Osteoblast (primary cell): ENCODE data around the gene SEMA6B. TPM values are rescaled to one million over a fixed set of nuclear protein-coding genes. Genes with fewer than 3 reads are reported as not detected.

Experiments used
- DNase-seq: peaks from one replicate; pipeline ENCODE4 v3.0.0; 2011; ENCODE audit warnings: low spot score, mixed read lengths; ENCODE audit not compliant: insufficient read length; ENCODE audit errors: missing footprints
- H2AFZ ChIP-seq: 2 replicates; pipeline ENCODE4 v1.6.0; 2011; ENCODE audit warnings: mild to moderate bottlenecking, low read length
- H3K27ac ChIP-seq: 2 replicates; pipeline ENCODE4 v1.5.1; 2011; ENCODE audit warnings: mild to moderate bottlenecking, low read depth, low read length, moderate library complexity
- H3K27me3 ChIP-seq: 2 replicates; pipeline ENCODE4 v1.6.0; 2012; ENCODE audit warnings: mild to moderate bottlenecking, control low read depth, inconsistent platforms, low read length, moderate library complexity; ENCODE audit not compliant: insufficient read depth
- H3K36me3 ChIP-seq: 2 replicates; pipeline ENCODE4 v1.5.1; 2011; ENCODE audit warnings: mild to moderate bottlenecking, low read length, control low read depth, moderate library complexity; ENCODE audit not compliant: insufficient read depth
- H3K4me1 ChIP-seq: 2 replicates; pipeline ENCODE4 v1.5.1; 2011; ENCODE audit warnings: mild to moderate bottlenecking, low read length, control low read depth, moderate library complexity; ENCODE audit not compliant: insufficient read depth
- H3K4me2 ChIP-seq: 2 replicates; pipeline ENCODE4 v1.6.0; 2011; ENCODE audit warnings: mild to moderate bottlenecking, low read length; ENCODE audit not compliant: insufficient read depth
- H3K4me3 ChIP-seq: fragments of 200-600 bp; sonication (generic); 3 replicates; pipeline ENCODE4 v1.5.1; 2012; ENCODE audit warnings: mild to moderate bottlenecking, low read length, inconsistent platforms; ENCODE audit not compliant: insufficient read depth
- H3K79me2 ChIP-seq: 2 replicates; pipeline ENCODE4 v1.6.0; 2012; ENCODE audit warnings: mild to moderate bottlenecking, low read length, control low read depth, inconsistent platforms; ENCODE audit not compliant: insufficient read depth
- H3K9me3 ChIP-seq: 2 replicates; pipeline ENCODE4 v1.5.1; 2011; ENCODE audit warnings: low read depth, low read length, control low read depth
- H4K20me1 ChIP-seq: 2 replicates; pipeline ENCODE4 v1.6.0; 2012; ENCODE audit warnings: mild to moderate bottlenecking, low read length, control low read depth; ENCODE audit not compliant: insufficient read depth
- total RNA-seq: library from RNA; depleted of rRNA; stranded (reverse); fragments of >200 nt; gene quantifications from 2 replicates; pipeline ENCODE4 v1.2.3, GENCODE V29; 2012
- TF ChIP-seq, protein P1 (sequence below): IDR thresholded peaks from 2 replicates; pipeline ENCODE4 v1.5.1; 2011; ENCODE audit warnings: mild to moderate bottlenecking, low read depth, low read length, moderate library complexity; ENCODE audit errors: extremely low read depth

SEMA6B gene
- total RNA-seq, 1 donor = 0.36 TPM

DNA sequence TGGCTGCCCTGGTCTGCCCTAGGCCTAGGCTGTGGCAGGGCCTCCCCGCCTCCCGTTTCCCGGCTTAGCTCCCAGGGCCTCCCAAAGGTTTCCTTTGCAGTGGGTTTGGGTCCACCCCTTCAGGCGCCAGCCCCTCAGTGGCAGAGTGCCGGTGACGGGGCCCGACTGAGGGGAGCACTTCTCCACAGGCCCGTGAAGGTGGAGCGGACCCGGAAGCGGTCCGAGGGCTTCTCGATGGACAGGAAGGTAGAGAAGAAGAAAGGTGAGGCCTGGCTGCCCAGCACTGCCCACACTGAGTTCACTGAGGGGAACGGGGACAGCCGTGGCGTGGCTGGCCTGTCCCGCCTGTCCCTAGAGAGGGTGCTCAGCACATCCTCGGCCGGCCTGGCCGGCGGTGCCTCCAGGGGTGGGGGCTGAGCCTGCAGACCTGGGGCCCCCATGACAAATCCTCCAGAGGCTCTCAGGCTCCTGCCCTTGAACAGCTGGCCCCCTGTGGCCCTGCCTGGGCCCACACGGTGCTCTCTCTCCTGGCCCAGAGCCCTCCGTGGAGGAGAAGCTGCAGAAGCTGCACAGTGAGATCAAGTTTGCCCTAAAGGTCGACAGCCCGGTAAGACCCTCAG is 61.6 kb downstream of the SEMA6B start:
- H3K27ac ChIP-seq = no peak overlapping the region
- H2AFZ ChIP-seq = no peak overlapping the region
- H3K4me3 ChIP-seq = no peak overlapping the region
- H3K4me1 ChIP-seq = no peaks in the 10 kb centered on the region
- peak; percentile 67 for DNase-seq
- TF ChIP-seq, protein P1, sequence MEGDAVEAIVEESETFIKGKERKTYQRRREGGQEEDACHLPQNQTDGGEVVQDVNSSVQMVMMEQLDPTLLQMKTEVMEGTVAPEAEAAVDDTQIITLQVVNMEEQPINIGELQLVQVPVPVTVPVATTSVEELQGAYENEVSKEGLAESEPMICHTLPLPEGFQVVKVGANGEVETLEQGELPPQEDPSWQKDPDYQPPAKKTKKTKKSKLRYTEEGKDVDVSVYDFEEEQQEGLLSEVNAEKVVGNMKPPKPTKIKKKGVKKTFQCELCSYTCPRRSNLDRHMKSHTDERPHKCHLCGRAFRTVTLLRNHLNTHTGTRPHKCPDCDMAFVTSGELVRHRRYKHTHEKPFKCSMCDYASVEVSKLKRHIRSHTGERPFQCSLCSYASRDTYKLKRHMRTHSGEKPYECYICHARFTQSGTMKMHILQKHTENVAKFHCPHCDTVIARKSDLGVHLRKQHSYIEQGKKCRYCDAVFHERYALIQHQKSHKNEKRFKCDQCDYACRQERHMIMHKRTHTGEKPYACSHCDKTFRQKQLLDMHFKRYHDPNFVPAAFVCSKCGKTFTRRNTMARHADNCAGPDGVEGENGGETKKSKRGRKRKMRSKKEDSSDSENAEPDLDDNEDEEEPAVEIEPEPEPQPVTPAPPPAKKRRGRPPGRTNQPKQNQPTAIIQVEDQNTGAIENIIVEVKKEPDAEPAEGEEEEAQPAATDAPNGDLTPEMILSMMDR = no peak
- no peaks in the 10 kb centered on the region for H3K27me3 ChIP-seq
- H3K36me3 ChIP-seq = peaks cover 31% of the 10 kb centered on the region
- no peaks in the 10 kb centered on the region for H3K79me2 ChIP-seq
- H3K9me3 ChIP-seq = no peaks in the 10 kb centered on the region
- H3K4me2 ChIP-seq = no peak overlapping the region
- H4K20me1 ChIP-seq = no peaks in the 10 kb centered on the region

DNA sequence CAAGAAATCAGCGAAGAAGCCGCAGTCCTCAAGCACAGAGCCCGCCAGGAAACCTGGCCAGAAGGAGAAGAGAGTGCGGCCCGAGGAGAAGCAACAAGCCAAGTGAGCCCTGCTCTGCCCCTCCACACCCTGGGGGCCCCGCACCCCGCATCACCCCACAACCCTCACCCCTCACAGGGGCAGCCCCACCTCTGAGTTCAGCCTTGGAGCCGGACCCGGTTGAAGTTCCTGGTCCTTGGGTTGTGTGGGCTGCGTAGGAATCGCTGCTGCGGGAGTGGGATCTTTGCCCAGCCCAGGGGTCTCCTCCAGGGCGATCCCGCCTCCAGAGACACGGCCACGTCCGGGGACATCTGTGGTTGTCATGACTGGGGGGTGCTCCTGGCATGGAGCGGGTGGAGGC is 63.2 kb downstream of the SEMA6B start:
- TF ChIP-seq, protein P1 = no peak
- H2AFZ ChIP-seq = no peak overlapping the region
- DNase-seq = peak; percentile 64
- no peak overlapping the region for H3K4me2 ChIP-seq
- no peaks in the 10 kb centered on the region for H3K27me3 ChIP-seq
- no peaks in the 10 kb centered on the region for H3K4me1 ChIP-seq
- H4K20me1 ChIP-seq = peaks cover 3% of the 10 kb centered on the region
- peaks cover 42% of the 10 kb centered on the region for H3K36me3 ChIP-seq
- H3K4me3 ChIP-seq = no peak overlapping the region
- no peaks in the 10 kb centered on the region for H3K9me3 ChIP-seq
- no peaks in the 10 kb centered on the region for H3K79me2 ChIP-seq
- no peak overlapping the region for H3K27ac ChIP-seq

DNA sequence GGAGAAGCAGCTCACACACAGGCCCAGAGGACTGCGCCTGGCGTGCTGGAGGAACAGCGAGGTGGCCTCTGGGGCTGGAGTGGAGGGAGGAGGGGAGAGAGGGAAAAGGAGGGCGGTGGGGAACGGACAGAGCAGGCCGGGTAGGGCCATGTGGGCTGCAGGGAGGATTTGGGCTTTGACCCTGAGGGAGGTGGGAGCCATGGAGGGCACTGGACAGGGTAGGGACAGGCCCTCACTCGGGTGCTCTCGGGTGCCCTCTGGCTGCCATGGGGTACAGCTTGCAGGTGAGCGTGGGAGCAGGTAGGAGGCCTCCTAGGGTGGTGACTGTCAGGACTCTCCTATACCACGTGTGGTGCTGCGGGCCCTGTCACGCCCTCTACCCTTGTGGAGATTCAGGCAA is 64.0 kb downstream of the SEMA6B start:
- Histone ChIP-seq H3K36me3 (peaks cover 46% of the 10 kb centered on the region), H3K4me2 (no peak overlapping the region), H3K27ac (no peak overlapping the region), H3K79me2 (no peaks in the 10 kb centered on the region), H3K27me3 (no peaks in the 10 kb centered on the region), H2AFZ (no peak overlapping the region), H3K4me3 (no peak overlapping the region), H3K4me1 (no peaks in the 10 kb centered on the region), H3K9me3 (no peaks in the 10 kb centered on the region), H4K20me1 (peaks cover 4% of the 10 kb centered on the region)
- DNase-seq = peak; percentile 84
- TF ChIP-seq, protein P1 = no peak

DNA sequence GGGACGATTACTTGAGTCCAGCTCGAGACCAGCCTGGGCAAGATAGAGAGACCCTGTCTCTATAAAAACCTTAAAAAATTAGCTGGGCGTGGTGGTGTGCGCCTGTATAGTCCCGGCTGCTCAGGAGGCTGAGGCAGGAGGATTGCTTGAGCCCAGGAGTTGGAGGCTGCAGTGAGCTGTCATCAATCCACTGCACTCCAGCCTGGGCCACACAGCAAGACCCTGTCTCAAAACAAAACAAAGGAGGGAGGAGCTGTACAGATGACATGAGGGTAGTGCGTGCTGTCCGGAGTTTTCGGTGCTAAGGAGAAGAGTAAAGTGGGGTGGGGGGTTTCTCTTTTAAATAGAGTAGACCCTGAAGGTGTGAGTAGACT is 64.8 kb downstream of the SEMA6B start:
- TF ChIP-seq, protein P1 = no peak
- no peaks in the 10 kb centered on the region for H3K4me1 ChIP-seq
- H4K20me1 ChIP-seq = peaks cover 4% of the 10 kb centered on the region
- H2AFZ ChIP-seq = no peak overlapping the region
- H3K9me3 ChIP-seq = no peaks in the 10 kb centered on the region
- H3K36me3 ChIP-seq = peaks cover 50% of the 10 kb centered on the region
- DNase-seq = peak; percentile 26
- no peaks in the 10 kb centered on the region for H3K27me3 ChIP-seq
- no peak overlapping the region for H3K27ac ChIP-seq
- no peaks in the 10 kb centered on the region for H3K79me2 ChIP-seq
- no peak overlapping the region for H3K4me3 ChIP-seq
- no peak overlapping the region for H3K4me2 ChIP-seq
